OCI-LY7 (cell line): ENCODE measurements around the gene VPS8. TPM values are rescaled to one million over a fixed set of nuclear protein-coding genes. Genes with fewer than 3 reads are reported as not detected.

Source experiments
- BruUV-seq: library from RNA; stranded (reverse); fragments of 400-500 nt; replicated peaks from 2 replicates; lab custom pipeline; 2021; lab: Mats Ljungman, UMichigan
- CTCF ChIA-PET: fragments of 300-600 bp; sonication (Branson Sonifier 250); formaldehyde crosslinking; loops from one replicate; lab custom pipeline; 2022; ENCODE audit warnings: antibody characterized with exemption; ENCODE audit not compliant: unreplicated experiment; lab: Charles Lee
- POLR2A ChIA-PET: fragments of 300-600 bp; sonication (Branson Sonifier 250); formaldehyde crosslinking; loops from one replicate; lab custom pipeline; 2022; ENCODE audit warnings: antibody characterized with exemption; lab: Charles Lee
- DNase-seq: peaks from one replicate; pipeline ENCODE4 v3.0.0-alpha.2; 2015; ENCODE audit warnings: low spot score
- H2AFZ ChIP-seq: fragments of 200-600 bp; sonication (generic), shearing (Covaris generic); 2 replicates; pipeline ENCODE4 v1.6.1; 2014; ENCODE audit warnings: mild to moderate bottlenecking, antibody characterized with exemption, low read length, moderate library complexity
- H3K27ac ChIP-seq: fragments of 200-600 bp; sonication (generic); 2 replicates; pipeline ENCODE4 v1.5.1; 2014; ENCODE audit warnings: mixed run types, low read depth, mild to moderate bottlenecking, moderate library complexity, low read length, inconsistent platforms; ENCODE audit not compliant: poor library complexity, severe bottlenecking
- H3K36me3 ChIP-seq: fragments of 200-600 bp; sonication (generic); 2 replicates; pipeline ENCODE4 v1.6.1; 2014; ENCODE audit warnings: mild to moderate bottlenecking, antibody characterized with exemption, low read length, moderate library complexity, mixed read lengths; ENCODE audit not compliant: insufficient read depth
- H3K4me1 ChIP-seq: fragments of 200-600 bp; sonication (generic); 2 replicates; pipeline ENCODE4 v1.5.1; 2014; ENCODE audit warnings: mild to moderate bottlenecking, low read length; ENCODE audit not compliant: insufficient read depth, poor library complexity, severe bottlenecking
- H3K4me2 ChIP-seq: fragments of 200-600 bp; sonication (generic); 2 replicates; pipeline ENCODE4 v1.6.1; 2014; ENCODE audit warnings: mild to moderate bottlenecking, low read length
- H3K4me3 ChIP-seq: fragments of 200-600 bp; sonication (generic); 2 replicates; pipeline ENCODE4 v1.5.1; 2014; ENCODE audit warnings: mild to moderate bottlenecking, low read depth, low read length; ENCODE audit not compliant: poor library complexity, severe bottlenecking
- H3K79me2 ChIP-seq: fragments of 200-600 bp; sonication (generic); 2 replicates; pipeline ENCODE4 v1.6.1; 2016; ENCODE audit warnings: low read depth, mild to moderate bottlenecking, low read length, moderate library complexity, mixed read lengths; ENCODE audit not compliant: insufficient read depth
- H3K9me2 ChIP-seq: fragments of 200-600 bp; sonication (generic); 2 replicates; pipeline ENCODE4 v1.6.1; 2016; ENCODE audit warnings: mild to moderate bottlenecking, low read length, mixed read lengths; ENCODE audit not compliant: insufficient read depth
- H3K9me3 ChIP-seq: fragments of 200-600 bp; sonication (generic); 2 replicates; pipeline ENCODE4 v1.6.1; 2014; ENCODE audit warnings: mild to moderate bottlenecking, mixed run types, low read length, mixed read lengths
- H4K20me1 ChIP-seq: fragments of 200-600 bp; sonication (generic); 2 replicates; pipeline ENCODE4 v1.6.1; 2014; ENCODE audit warnings: mild to moderate bottlenecking, antibody characterized with exemption, low read length, moderate library complexity, mixed read lengths; ENCODE audit not compliant: insufficient read depth
- CTCF ChIP-seq: fragments of 200-600 bp; sonication (generic); conservative IDR thresholded peaks from 2 replicates; pipeline ENCODE4 v1.5.1; 2014; ENCODE audit warnings: mild to moderate bottlenecking, antibody characterized with exemption, low read length, moderate library complexity, mixed read lengths
- EZH2phosphoT487 ChIP-seq: fragments of 200-600 bp; sonication (generic); IDR thresholded peaks from 2 replicates; pipeline ENCODE4 v1.6.1; 2018; ENCODE audit warnings: low read depth, borderline replicate concordance, mild to moderate bottlenecking, mixed run types, antibody characterized with exemption, low read length, moderate library complexity, mixed read lengths
- intact Hi-C: fragments of 100-400 bp; cut with micrococcal nuclease; formaldehyde crosslinking; loops from one replicate; pipeline ENCODE4 v1.10.0; 2022; ENCODE audit not compliant: unreplicated experiment
- total RNA-seq, 2 experiments: library from RNA; depleted of rRNA in 1 of 2; stranded (reverse); fragments of >200 nt in 1 of 2; shearing (Covaris generic) in 1 of 2; gene quantifications; 2 replicates each; pipeline ENCODE4 v1.2.3, GENCODE V29; 2014 to 2022

The VPS8 gene
- total RNA-seq, 2 experiments from 2014 or later: 33.5 to 44.9 TPM

DNA sequence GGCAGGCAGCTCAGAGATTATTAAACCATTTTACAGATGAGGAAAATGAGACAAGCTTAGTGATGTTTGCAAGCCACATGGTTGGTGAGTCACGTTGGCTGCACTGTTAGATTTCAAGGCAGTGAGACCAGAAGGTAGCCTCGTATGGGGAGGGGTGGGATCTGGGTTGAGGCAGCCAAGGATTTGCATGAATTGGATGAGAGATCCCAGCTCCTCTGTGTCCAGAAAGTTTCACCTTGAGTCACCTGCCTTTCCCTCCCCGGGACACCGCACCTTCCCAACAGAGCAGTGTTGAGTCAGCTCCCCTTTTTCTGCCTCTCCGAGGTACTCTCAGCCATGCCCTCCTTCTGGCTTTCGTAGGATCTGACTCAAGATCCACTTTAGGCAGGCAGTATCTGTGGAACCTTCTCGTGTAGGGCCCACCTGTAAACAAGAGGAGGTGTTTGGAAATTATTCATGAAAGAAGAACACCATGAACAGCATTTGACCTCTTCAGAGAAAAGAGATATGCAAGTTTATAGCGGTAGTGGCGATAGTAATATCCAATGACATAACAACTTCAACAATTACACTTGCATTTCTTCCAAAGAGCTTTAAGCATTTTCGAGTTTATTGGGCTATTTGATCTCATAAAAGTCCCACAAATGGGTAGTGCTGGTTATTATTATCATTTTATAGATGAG, 46.8 kb upstream of the VPS8 start:
- H3K9me2 ChIP-seq: no peaks in the 10 kb centered on the region
- no peak overlapping the region for H3K27ac ChIP-seq
- no peak for DNase-seq
- peak overlapping the region; percentile 3; the same call in 1 of the 2 replicates for H2AFZ ChIP-seq
- TF ChIP-seq EZH2phosphoT487 (no peak), CTCF (no peak)
- peak overlapping the region; percentile 4 for H3K4me3 ChIP-seq
- H3K4me2 ChIP-seq: peak overlapping the region; percentile 59
- H3K36me3 ChIP-seq: no peaks in the 10 kb centered on the region
- POLR2A ChIA-PET: interaction anchor here (0.6 to 1.7 kb wide), 3 partner anchors 12 to 338 kb away, joined by 4 to 6 read pairs (median 5); no protein-coding TSS in a partner anchor
- H4K20me1 ChIP-seq: no peaks in the 10 kb centered on the region
- peaks cover 16% of the 10 kb centered on the region for H3K4me1 ChIP-seq
- no peaks in the 10 kb centered on the region for H3K79me2 ChIP-seq
- intact Hi-C loops: no loop called here
- CTCF ChIA-PET: no interaction called here
- no peaks in the 10 kb centered on the region for H3K9me3 ChIP-seq
- no TSS peak for BruUV-seq

DNA sequence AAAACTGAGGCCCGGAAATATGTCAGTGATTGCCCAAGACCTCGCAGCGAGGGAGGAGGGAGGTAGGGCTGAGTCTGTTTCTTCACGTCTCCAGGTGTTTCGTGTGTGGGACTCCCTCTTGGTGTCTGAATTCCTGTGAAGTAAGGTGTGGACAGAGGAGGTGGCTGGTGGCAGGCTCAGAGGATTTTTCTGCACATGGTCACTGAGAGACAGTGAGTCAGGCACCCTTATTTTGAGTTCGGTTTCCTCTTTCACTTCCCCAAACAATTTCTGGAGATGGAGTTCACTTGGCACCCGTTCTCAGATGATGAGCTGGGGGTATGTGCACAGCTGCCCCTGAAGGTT, 46.3 kb upstream of the VPS8 start:
- ChIA-PET POLR2A (interaction anchor here (0.6 to 1.7 kb wide), 4 partner anchors 10 to 337 kb away, joined by 4 to 6 read pairs (median 4); no protein-coding TSS in a partner anchor), CTCF (interaction anchor here (0.7 kb wide), 1 partner anchor 14 kb away, joined by 5 read pairs; no protein-coding TSS in a partner anchor)
- no peak for TF ChIP-seq CTCF
- no peak for TF ChIP-seq EZH2phosphoT487
- no peaks in the 10 kb centered on the region for H3K9me2 ChIP-seq
- BruUV-seq: no TSS peak
- H3K4me2 ChIP-seq: peak overlapping the region; percentile 59
- peaks cover 16% of the 10 kb centered on the region for H3K4me1 ChIP-seq
- no peaks in the 10 kb centered on the region for H3K79me2 ChIP-seq
- peak overlapping the region; percentile 3; the same call in 1 of the 2 replicates for H2AFZ ChIP-seq
- H3K9me3 ChIP-seq: no peaks in the 10 kb centered on the region
- H4K20me1 ChIP-seq: no peaks in the 10 kb centered on the region
- H3K27ac ChIP-seq: no peak overlapping the region
- DNase-seq: peak; percentile 67
- intact Hi-C loops: no loop called here
- H3K36me3 ChIP-seq: no peaks in the 10 kb centered on the region
- H3K4me3 ChIP-seq: peak overlapping the region; percentile 4
